ENCODE data around the gene P2RX4. TPM values are rescaled to one million over a fixed set of nuclear protein-coding genes. Genes with fewer than 3 reads are reported as not detected.
"Not testable (repeated sequence)": the region's sequence is repeated elsewhere in the genome, so short reads cannot be mapped to it uniquely, and the experiment has no call there.

The P2RX4 gene
- total RNA-seq, 1 experiment from 2014 or later = 8.1 TPM

DNA sequence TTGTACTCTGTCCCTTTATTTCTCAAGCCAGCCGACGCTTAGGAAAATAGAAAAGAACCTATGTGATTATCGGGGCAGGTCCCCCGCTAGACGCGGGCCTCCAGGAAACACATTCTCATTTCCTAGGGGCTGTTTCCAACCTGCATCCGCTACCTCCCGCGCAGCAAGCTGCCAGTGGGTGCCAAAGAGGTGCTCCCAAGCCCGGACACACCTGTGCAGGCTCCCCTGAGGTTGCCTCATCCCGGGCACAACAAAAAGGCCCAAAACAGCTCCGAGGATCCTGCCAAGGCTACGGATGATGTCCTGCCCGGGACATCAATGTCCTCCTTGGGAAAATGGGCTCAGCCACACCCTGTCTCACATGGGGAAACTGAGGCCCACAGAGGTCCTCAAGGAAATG lies 71.2 kb downstream of the P2RX4 start:
- peak overlapping the region in 1 of 2 experiments; percentile 61; a peak in 3 of 5 replicates for H3K4me3 Mint-ChIP-seq
- not testable (repeated sequence) for H3K4me2 ChIP-seq (ENCODE audit: insufficient read depth, insufficient read length, low read length); H3K27ac ChIP-seq (ENCODE audit: insufficient read length, low read depth, low read length); H3K27me3 Mint-ChIP-seq (ENCODE audit: low read depth); H2BK5ac ChIP-seq (ENCODE audit: insufficient read length, low read length); H3K14ac ChIP-seq (ENCODE audit: insufficient read depth, low read length); H3K4ac ChIP-seq (ENCODE audit: low read depth, low read length); H3K56ac ChIP-seq (ENCODE audit: insufficient read length, low read depth, low read length); H2BK120ac ChIP-seq (ENCODE audit: low read depth, low read length, poor library complexity, severe bottlenecking); H3K79me2 ChIP-seq (ENCODE audit: insufficient read depth, low read length); H3K4me1 ChIP-seq (ENCODE audit: insufficient read depth, low read length); H3K23ac ChIP-seq (ENCODE audit: insufficient read length, low read depth, low read length); H3K79me1 ChIP-seq (ENCODE audit: insufficient read depth, low read depth, low read length, poor library complexity, severe bottlenecking); DNase-seq; H3K23me2 ChIP-seq (ENCODE audit: insufficient read length, low read depth, low read length, poor library complexity, severe bottlenecking); H4K5ac ChIP-seq (ENCODE audit: insufficient read length, low read depth, low read length); H4K91ac ChIP-seq (ENCODE audit: insufficient read length, low read depth, low read length); H4K8ac ChIP-seq (replicated peaks; ENCODE audit: insufficient read length, low read depth, low read length); H3T11ph ChIP-seq (ENCODE audit: low read length); H2BK20ac ChIP-seq (ENCODE audit: low read depth, low read length, poor library complexity, severe bottlenecking); H3K9ac ChIP-seq (ENCODE audit: extremely low read depth, insufficient read length, low read length); H2AFZ ChIP-seq (ENCODE audit: low read length); H4K20me1 ChIP-seq (ENCODE audit: control insufficient read depth, insufficient read depth, insufficient read length); H3K9me3 ChIP-seq (ENCODE audit: control insufficient read depth, low read depth, low read length); H2BK15ac ChIP-seq (ENCODE audit: low read depth, low read length); H2AK5ac ChIP-seq (ENCODE audit: insufficient read length, low read length); H3K9me3 Mint-ChIP-seq; H3K18ac ChIP-seq (ENCODE audit: insufficient read length, low read depth, low read length); H3K27me3 ChIP-seq (ENCODE audit: insufficient read depth, low read length)
- peaks cover 25 to 33% of the 10 kb centered on the region in 2 experiments for H3K4me1 Mint-ChIP-seq
- no CpG with 5 or more reads among the region's 14 CpGs for WGBS (ENCODE audit: extremely low coverage, insufficient read length, low lambda C conversion rate)
- peak overlapping the region; percentile 56 for H2BK12ac ChIP-seq (ENCODE audit: insufficient read length, low read depth, low read length)
- H3K27ac Mint-ChIP-seq = peak overlapping the region in 2 of 3 experiments; percentile 4 to 89; a peak in 2 of 7 replicates
- H3K36me3 Mint-ChIP-seq (ENCODE audit: insufficient read depth in 1 of 3, low read depth in 3 of 3) = peaks cover 0 to 15% (median 10%) of the 10 kb centered on the region in 3 experiments; a peak in 5 of 7 replicates

Data from H9 (cell line).